KMS-11 (cell line): ENCODE results near the gene ERCC2.

ENCODE experiments used
- H2AFZ ChIP-seq: fragments of 200-600 bp; sonication (generic); 2 replicates; pipeline ENCODE4 v1.6.1; 2016; ENCODE audit warnings: antibody characterized with exemption, mixed run types, low read depth
- H3K27ac ChIP-seq: fragments of 200-600 bp; sonication (generic); 2 replicates; pipeline ENCODE4 v1.6.1; 2016; ENCODE audit warnings: mild to moderate bottlenecking, mixed run types
- H3K27me3 ChIP-seq: fragments of 200-600 bp; sonication (generic); 2 replicates; pipeline ENCODE4 v1.6.1; 2017; ENCODE audit warnings: mild to moderate bottlenecking, low read depth, mixed run types, moderate library complexity; ENCODE audit not compliant: insufficient read depth
- H3K36me3 ChIP-seq: fragments of 200-600 bp; sonication (generic); 2 replicates; pipeline ENCODE4 v1.6.1; 2017; ENCODE audit warnings: mild to moderate bottlenecking, mixed run types; ENCODE audit not compliant: insufficient read depth
- H3K4me1 ChIP-seq: fragments of 200-600 bp; sonication (generic); 2 replicates; pipeline ENCODE4 v1.6.1; 2016; ENCODE audit warnings: mild to moderate bottlenecking, low read depth, mixed run types; ENCODE audit not compliant: poor library complexity, severe bottlenecking
- H3K4me2 ChIP-seq: fragments of 200-600 bp; sonication (generic); 2 replicates; pipeline ENCODE4 v1.7.0; 2016; ENCODE audit warnings: mild to moderate bottlenecking, mixed run types
- H3K4me3 ChIP-seq: fragments of 200-600 bp; sonication (generic); IDR thresholded peaks from 2 replicates; pipeline ENCODE4 v1.6.1; 2017; ENCODE audit warnings: low read depth, low read length, mixed read lengths; ENCODE audit not compliant: insufficient read depth
- H3K79me2 ChIP-seq: fragments of 200-600 bp; sonication (generic); 2 replicates; pipeline ENCODE4 v1.6.1; 2016; ENCODE audit warnings: low read depth, mixed run types; ENCODE audit not compliant: insufficient read depth
- H3K9ac ChIP-seq: fragments of 200-600 bp; sonication (generic); 2 replicates; pipeline ENCODE4 v1.6.1; 2016; ENCODE audit warnings: mild to moderate bottlenecking, mixed run types
- H4K20me1 ChIP-seq: fragments of 200-600 bp; sonication (generic); 2 replicates; pipeline ENCODE4 v1.6.1; 2016; ENCODE audit warnings: mild to moderate bottlenecking, mixed run types; ENCODE audit not compliant: insufficient read depth
- CTCF ChIP-seq: fragments of 200-600 bp; sonication (generic); conservative IDR thresholded peaks from 2 replicates; pipeline ENCODE4 v1.6.1; 2017; ENCODE audit warnings: low read depth, mild to moderate bottlenecking, antibody characterized with exemption, low read length, moderate library complexity, mixed read lengths

Gene ERCC2

GRCh38 chr19:45400192-45400591, 29.8 kb upstream of the ERCC2 start:
- Histone ChIP-seq H3K36me3 (no peaks in the 10 kb centered on the region), H4K20me1 (no peaks in the 10 kb centered on the region), H3K4me1 (no peaks in the 10 kb centered on the region), H2AFZ (no peak overlapping the region), H3K79me2 (no peaks in the 10 kb centered on the region), H3K4me2 (no peak overlapping the region), H3K4me3 (no peak overlapping the region), H3K9ac (no peak overlapping the region), H3K27ac (no peak overlapping the region), H3K27me3 (no peaks in the 10 kb centered on the region; the same call in 1 of the 2 replicates)
- no peak for TF ChIP-seq CTCF

- H3K79me2 ChIP-seq = no peaks in the 10 kb centered on the region
- TF ChIP-seq CTCF = no peak
- peaks cover 11% of the 10 kb centered on the region for H3K4me1 ChIP-seq
- no peak overlapping the region for H3K27ac ChIP-seq
- H3K27me3 ChIP-seq = no peaks in the 10 kb centered on the region
- no peak overlapping the region for H3K9ac ChIP-seq
- H4K20me1 ChIP-seq = no peaks in the 10 kb centered on the region
- H2AFZ ChIP-seq = no peak overlapping the region
- H3K36me3 ChIP-seq = no peaks in the 10 kb centered on the region
- no peak overlapping the region for H3K4me2 ChIP-seq
- H3K4me3 ChIP-seq = no peak overlapping the region
Observed at GRCh38 chr19:45395821-45396617, 25.6 kb upstream of the ERCC2 start.

- no peak for TF ChIP-seq CTCF
- H3K27me3 ChIP-seq = no peaks in the 10 kb centered on the region
- H3K36me3 ChIP-seq = no peaks in the 10 kb centered on the region
- peaks cover 11% of the 10 kb centered on the region for H3K4me1 ChIP-seq
- H3K9ac ChIP-seq = no peak overlapping the region
- H2AFZ ChIP-seq = no peak overlapping the region
- H4K20me1 ChIP-seq = no peaks in the 10 kb centered on the region
- H3K79me2 ChIP-seq = no peaks in the 10 kb centered on the region
- H3K4me2 ChIP-seq = peak overlapping the region; percentile 2; the same call in 1 of the 2 replicates
- H3K27ac ChIP-seq = no peak overlapping the region
- H3K4me3 ChIP-seq = no peak overlapping the region
Observed at GRCh38 chr19:45391871-45392665, 21.7 kb upstream of the ERCC2 start.

- no peaks in the 10 kb centered on the region for H3K27me3 ChIP-seq
- no peak for TF ChIP-seq CTCF
- H3K27ac ChIP-seq = no peak overlapping the region
- H3K4me2 ChIP-seq = peak overlapping the region; percentile 2; the same call in 1 of the 2 replicates
- no peaks in the 10 kb centered on the region for H3K79me2 ChIP-seq
- no peak overlapping the region for H3K4me3 ChIP-seq
- H3K9ac ChIP-seq = no peak overlapping the region
- H3K4me1 ChIP-seq = peaks cover 11% of the 10 kb centered on the region
- H4K20me1 ChIP-seq = no peaks in the 10 kb centered on the region
- peak overlapping the region; percentile 27; the same call in 1 of the 2 replicates for H2AFZ ChIP-seq
- no peaks in the 10 kb centered on the region for H3K36me3 ChIP-seq
Observed at GRCh38 chr19:45391346-45391745, 21.0 kb upstream of the ERCC2 start.
